NT2/D1 (cell line): ENCODE data around the gene TSHZ3.

ENCODE experiments used
- YY1 ChIP-seq: IDR thresholded peaks from 2 replicates; pipeline ENCODE4 v1.6.1; 2011; ENCODE audit not compliant: insufficient read length, insufficient read depth
- ZNF274 ChIP-seq: IDR thresholded peaks from 2 replicates; pipeline ENCODE4 v1.6.1; 2011; ENCODE audit warnings: mild to moderate bottlenecking, low read depth, low read length

DNA sequence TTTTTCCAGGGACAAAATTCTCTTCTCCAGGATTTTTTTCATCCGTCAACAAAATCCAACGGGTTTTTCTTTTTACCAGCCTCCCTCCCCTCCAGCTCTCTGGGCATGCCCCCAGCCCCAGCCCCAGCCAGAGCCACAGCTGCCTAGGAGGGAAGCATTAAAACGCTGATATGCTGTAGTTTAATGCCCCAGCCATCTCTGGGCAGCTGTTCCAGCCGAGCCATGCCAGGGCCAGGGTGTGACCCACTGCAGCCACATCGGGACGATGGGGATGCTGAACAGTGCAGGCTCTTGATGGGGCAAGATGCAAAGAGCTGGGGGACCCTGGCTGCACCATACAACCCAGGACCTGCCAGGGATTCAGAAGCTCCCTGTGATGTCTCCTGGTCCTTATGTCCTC lies 32.1 kb downstream of the TSHZ3 start:
- TF ChIP-seq YY1 (no peak), ZNF274 (no peak)
